Measurements from ENCODE around the gene BCAR1.

Gene BCAR1

DNA sequence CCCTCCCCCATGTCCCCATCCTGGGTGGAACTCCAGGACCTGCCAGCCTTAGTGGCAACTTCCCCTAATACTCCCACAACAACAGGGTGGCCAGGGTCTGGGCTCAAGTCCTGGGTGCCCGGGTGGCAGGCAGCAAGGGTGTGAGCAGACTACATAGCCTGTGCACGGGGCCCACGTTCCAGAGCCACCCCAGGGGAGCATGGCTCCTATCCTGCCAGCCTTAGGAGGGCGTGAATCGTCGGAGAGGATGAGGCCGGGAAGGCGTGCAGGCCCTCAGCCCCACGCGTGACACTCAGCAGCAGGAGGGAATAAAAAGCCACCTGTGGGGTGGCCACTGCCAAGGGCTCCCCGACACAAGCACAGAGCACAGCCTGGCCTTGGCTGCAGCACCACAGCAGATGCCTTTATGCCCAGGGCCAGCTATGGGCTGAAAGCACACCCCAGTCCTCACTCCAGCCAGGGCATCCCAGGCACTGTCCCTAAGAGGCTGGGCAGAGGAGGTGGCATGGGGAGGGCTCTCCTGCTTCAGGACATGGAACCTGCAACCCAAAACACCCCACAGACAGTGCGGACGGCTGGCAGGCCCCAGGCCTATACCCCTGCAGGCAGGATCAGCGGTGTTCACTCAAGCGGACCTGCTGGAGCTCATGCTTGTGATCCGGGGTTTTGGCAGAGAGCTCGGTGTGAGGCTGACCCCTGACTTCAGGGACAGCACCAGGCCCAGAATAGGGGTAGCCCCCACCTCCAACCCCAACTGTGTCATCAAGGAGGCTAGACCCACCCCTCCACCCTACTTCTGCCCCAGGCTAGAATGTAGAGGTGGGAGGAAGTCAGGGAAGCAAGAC, 2.7 kb downstream of the BCAR1 start:
- Mint-ChIP-seq H3K27me3 (ENCODE audit: low read depth) (no peaks in the 10 kb centered on the region), H3K4me1 (peaks cover 63% of the 10 kb centered on the region)

DNA sequence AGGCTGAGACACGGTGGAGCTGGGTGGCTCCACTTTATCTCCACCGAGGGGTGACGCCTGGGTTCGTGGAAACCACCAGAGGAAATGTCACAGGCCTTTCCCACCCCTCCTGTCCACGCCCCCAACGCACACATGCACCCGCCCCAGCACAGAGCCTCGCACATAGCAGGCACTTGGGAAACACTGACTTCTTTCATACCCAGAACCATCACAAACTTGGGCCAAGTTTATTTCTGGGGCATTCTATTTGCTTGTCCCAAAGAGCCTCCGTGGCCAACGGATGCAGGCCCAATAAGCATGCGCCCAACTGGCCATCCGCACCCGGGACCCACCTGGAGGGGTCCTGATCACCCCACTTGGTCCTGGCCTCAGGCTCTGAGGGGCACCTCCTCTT, 3.3 kb downstream of the BCAR1 start:
- TF ChIP-seq, protein P1, sequence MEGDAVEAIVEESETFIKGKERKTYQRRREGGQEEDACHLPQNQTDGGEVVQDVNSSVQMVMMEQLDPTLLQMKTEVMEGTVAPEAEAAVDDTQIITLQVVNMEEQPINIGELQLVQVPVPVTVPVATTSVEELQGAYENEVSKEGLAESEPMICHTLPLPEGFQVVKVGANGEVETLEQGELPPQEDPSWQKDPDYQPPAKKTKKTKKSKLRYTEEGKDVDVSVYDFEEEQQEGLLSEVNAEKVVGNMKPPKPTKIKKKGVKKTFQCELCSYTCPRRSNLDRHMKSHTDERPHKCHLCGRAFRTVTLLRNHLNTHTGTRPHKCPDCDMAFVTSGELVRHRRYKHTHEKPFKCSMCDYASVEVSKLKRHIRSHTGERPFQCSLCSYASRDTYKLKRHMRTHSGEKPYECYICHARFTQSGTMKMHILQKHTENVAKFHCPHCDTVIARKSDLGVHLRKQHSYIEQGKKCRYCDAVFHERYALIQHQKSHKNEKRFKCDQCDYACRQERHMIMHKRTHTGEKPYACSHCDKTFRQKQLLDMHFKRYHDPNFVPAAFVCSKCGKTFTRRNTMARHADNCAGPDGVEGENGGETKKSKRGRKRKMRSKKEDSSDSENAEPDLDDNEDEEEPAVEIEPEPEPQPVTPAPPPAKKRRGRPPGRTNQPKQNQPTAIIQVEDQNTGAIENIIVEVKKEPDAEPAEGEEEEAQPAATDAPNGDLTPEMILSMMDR (IDR thresholded peaks at IDR 0.05; ENCODE audit: unreplicated experiment in 3 of 3), result no peak
- Mint-ChIP-seq H3K4me3 (peak overlapping the region; percentile 60 to 72 (median 68)), H3K9me3 (no peaks in the 10 kb centered on the region), H3K36me3 (ENCODE audit: low read depth) (peaks cover 4% of the 10 kb centered on the region), H3K27me3 (ENCODE audit: low read depth) (no peaks in the 10 kb centered on the region), H3K27ac (peak overlapping the region; percentile 59 to 91 (median 86)), H3K4me1 (peaks cover 63% of the 10 kb centered on the region)

More for the DNA sequence above, 2.7 kb downstream of the BCAR1 start:
- no peaks in the 10 kb centered on the region for H3K9me3 Mint-ChIP-seq
- no peaks in the 10 kb centered on the region for H3K36me3 Mint-ChIP-seq (ENCODE audit: low read depth)
- H3K4me3 Mint-ChIP-seq, result peak overlapping the region; percentile 85 to 89 (median 86)
- TF ChIP-seq, protein P1 (IDR thresholded peaks at IDR 0.05; ENCODE audit: unreplicated experiment in 3 of 3), result no peak
- H3K27ac Mint-ChIP-seq, result peak overlapping the region; percentile 13 to 86 (median 55)

DNA sequence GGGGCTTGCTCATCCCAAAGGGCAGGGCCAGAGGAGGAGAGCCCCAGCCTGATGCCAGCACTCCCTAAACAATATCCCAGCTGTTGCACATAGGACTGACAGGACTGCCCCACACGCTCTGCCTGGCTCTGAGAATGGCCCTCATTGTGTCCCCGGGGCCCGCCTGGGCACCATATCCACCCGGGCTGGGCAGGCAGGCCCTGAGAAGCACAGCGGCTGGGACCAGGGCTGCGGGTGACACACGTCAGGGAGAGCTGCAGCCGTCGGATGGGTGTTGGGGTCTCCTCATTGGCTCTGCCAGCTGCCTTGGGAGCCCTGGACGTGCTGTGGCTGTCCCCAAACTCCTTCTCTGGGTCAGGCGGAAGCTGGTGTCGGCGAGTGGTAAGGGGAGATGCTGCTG, 4.2 kb downstream of the BCAR1 start:
- Mint-ChIP-seq H3K27me3 (ENCODE audit: low read depth) (no peaks in the 10 kb centered on the region), H3K9me3 (no peaks in the 10 kb centered on the region), H3K27ac (peak overlapping the region; percentile 84 to 98 (median 94)), H3K36me3 (ENCODE audit: low read depth) (peaks cover 10% of the 10 kb centered on the region), H3K4me1 (peaks cover 61% of the 10 kb centered on the region), H3K4me3 (peak overlapping the region in 2 of 3 experiments; percentile 8 to 32)
- TF ChIP-seq, protein P1 (IDR thresholded peaks at IDR 0.05; ENCODE audit: unreplicated experiment in 3 of 3), result no peak

DNA sequence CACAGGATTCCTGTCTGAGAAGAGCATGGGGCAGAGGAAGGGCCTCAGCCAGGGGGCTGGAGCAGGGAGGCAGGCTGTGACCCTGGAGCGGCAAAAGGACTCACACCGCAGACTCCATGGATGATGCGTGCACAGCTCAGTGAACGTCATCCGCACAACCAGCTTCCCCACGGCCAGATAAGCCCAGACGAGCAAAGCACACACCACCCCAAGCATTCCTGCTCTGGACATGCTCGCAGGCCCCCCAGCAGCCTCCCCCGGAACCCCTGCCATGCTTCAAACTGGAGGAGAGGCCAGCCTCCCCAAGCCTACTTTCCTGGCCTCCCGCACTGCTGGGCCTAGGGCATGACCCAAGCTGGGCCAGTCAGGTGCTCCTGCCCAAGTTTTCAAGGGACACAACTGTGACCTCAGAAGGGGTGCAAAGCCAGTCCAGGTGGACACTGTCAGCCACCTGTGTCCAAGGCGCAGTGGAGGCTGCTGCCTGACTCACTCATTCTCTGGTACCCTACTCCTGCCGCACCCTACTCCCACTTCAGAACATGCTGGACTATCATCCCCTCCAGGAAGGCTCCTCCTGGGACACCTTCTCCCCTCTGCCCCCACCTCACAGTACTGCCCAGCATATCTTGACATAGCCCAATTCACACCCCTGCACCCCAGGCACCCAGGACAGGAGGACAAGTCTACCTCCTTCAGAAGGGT, 4.8 kb downstream of the BCAR1 start:
- peaks cover 13% of the 10 kb centered on the region for H3K36me3 Mint-ChIP-seq (ENCODE audit: low read depth)
- peak overlapping the region; percentile 84 to 98 (median 94) for H3K27ac Mint-ChIP-seq
- H3K4me3 Mint-ChIP-seq, result peak overlapping the region; percentile 3 to 60 (median 47)
- H3K4me1 Mint-ChIP-seq, result peaks cover 55% of the 10 kb centered on the region
- TF ChIP-seq, protein P1 (IDR thresholded peaks at IDR 0.05; ENCODE audit: unreplicated experiment in 3 of 3), result no peak
- no peaks in the 10 kb centered on the region for H3K9me3 Mint-ChIP-seq
- no peaks in the 10 kb centered on the region for H3K27me3 Mint-ChIP-seq (ENCODE audit: low read depth)

DNA sequence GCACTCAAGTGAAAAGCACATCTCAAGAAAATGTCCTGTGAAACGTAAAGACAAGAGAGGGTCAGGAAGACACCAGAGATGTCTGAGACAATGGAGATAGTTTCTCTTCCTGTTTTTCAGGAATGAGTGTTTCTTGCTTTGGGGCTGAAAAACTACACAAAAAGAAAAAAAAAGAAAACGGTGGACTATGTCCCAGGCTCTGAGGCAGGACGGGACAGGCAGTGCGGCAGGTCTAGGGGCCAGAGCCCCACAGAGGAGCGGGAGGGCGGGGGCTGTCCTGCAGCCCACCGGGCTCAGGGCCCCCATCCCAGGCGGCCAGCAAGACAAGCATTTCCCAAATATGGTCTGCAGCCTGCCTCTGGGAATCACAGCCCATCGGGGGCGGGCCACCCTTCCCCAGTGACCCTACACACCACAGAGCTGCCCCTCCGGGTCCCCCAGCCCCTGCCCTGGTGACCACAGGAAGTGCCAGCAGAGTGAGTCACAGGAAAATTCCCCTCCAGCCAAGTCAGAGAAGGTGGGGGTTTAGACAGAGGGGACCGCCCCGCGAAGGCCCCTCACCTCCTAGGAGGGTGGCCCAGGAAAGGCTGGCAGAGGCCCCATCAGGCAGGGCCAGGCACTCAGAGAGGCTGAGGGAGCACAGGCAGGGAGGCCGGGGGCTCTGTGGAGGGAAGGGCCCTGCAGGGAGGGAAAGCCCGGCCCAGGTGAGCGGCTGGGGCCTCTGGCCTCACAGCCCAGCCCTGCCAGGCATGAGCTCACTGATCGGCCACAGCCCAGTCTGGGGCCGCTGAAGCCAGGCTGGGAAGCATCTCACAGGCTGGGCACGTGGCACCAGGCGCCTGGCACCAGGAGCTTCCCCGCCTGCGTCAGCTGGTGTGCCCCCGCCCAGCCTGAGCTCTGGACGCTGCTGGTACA, 6.3 kb downstream of the BCAR1 start:
- Mint-ChIP-seq H3K27me3 (ENCODE audit: low read depth) (no peaks in the 10 kb centered on the region), H3K36me3 (ENCODE audit: low read depth) (peaks cover 25% of the 10 kb centered on the region), H3K4me3 (peak overlapping the region; percentile 52 to 73 (median 72)), H3K9me3 (no peaks in the 10 kb centered on the region), H3K27ac (peak overlapping the region; percentile 94 to 98 (median 96)), H3K4me1 (peaks cover 67% of the 10 kb centered on the region)
- TF ChIP-seq, protein P1 (IDR thresholded peaks at IDR 0.05; ENCODE audit: unreplicated experiment in 3 of 3), result no peak
